Loucy (cell line): ENCODE results near the gene PDE4D.
"Not testable (repeated sequence)": the region's sequence is repeated elsewhere in the genome, so short reads cannot be mapped to it uniquely, and the experiment has no call there.

Experiments
- H2AFZ ChIP-seq: fragments of 200-600 bp; sonication (generic); 2 replicates; pipeline ENCODE4 v1.6.0; 2016; ENCODE audit warnings: antibody characterized with exemption, mild to moderate bottlenecking, low read length, moderate library complexity
- H3F3A ChIP-seq: fragments of 200-600 bp; 2 replicates; pipeline ENCODE4 v1.6.0; 2016; ENCODE audit warnings: antibody characterized with exemption, low read depth, mild to moderate bottlenecking
- H3K27me3 ChIP-seq: fragments of 200-600 bp; sonication (generic); 2 replicates; pipeline ENCODE4 v1.6.1; 2014; ENCODE audit warnings: low read length, mild to moderate bottlenecking; ENCODE audit not compliant: insufficient read depth, poor library complexity, severe bottlenecking
- H3K36me3 ChIP-seq: fragments of 200-600 bp; sonication (generic); 2 replicates; pipeline ENCODE4 v1.6.1; 2016; ENCODE audit warnings: low read length; ENCODE audit not compliant: insufficient read depth
- H3K4me1 ChIP-seq: fragments of 200-600 bp; sonication (generic); 2 replicates; pipeline ENCODE4 v1.5.1; 2014; ENCODE audit warnings: low read length, mild to moderate bottlenecking; ENCODE audit not compliant: insufficient read depth, poor library complexity, severe bottlenecking
- H3K4me2 ChIP-seq: fragments of 200-600 bp; sonication (generic); 2 replicates; pipeline ENCODE4 v1.6.0; 2014; ENCODE audit warnings: antibody characterized with exemption, low read length, low read depth, mild to moderate bottlenecking; ENCODE audit not compliant: poor library complexity, severe bottlenecking
- H3K4me3 ChIP-seq: fragments of 200-600 bp; sonication (generic); 2 replicates; pipeline ENCODE4 v1.5.1; 2014; ENCODE audit warnings: low read length, mild to moderate bottlenecking, mixed read lengths; ENCODE audit not compliant: poor library complexity, severe bottlenecking
- H3K79me2 ChIP-seq: fragments of 200-600 bp; sonication (generic); 2 replicates; pipeline ENCODE4 v1.6.1; 2014; ENCODE audit warnings: low read length; ENCODE audit not compliant: insufficient read depth
- H3K9ac ChIP-seq: fragments of 200-600 bp; sonication (generic); 2 replicates; pipeline ENCODE4 v1.6.0; 2014; ENCODE audit warnings: mild to moderate bottlenecking, low read depth, low read length, moderate library complexity; ENCODE audit not compliant: poor library complexity, severe bottlenecking
- H3K9me2 ChIP-seq: fragments of 200-600 bp; sonication (generic); replicated peaks from 2 replicates; pipeline ENCODE4 v1.6.1; 2016; ENCODE audit warnings: low read depth, low read length, mixed read lengths
- H3K9me3 ChIP-seq: fragments of 200-600 bp; sonication (generic); 2 replicates; pipeline ENCODE4 v1.6.1; 2014; ENCODE audit warnings: mild to moderate bottlenecking, antibody characterized with exemption, low read length, low read depth; ENCODE audit not compliant: insufficient read depth
- H4K20me1 ChIP-seq: fragments of 200-600 bp; sonication (generic); 2 replicates; pipeline ENCODE4 v1.6.0; 2014; ENCODE audit warnings: antibody characterized with exemption, low read length, mild to moderate bottlenecking; ENCODE audit not compliant: insufficient read depth, poor library complexity, severe bottlenecking
- EZH2phosphoT487 ChIP-seq: fragments of 200-600 bp; IDR thresholded peaks from 2 replicates; pipeline ENCODE4 v1.6.1; 2018; ENCODE audit warnings: antibody characterized with exemption, mild to moderate bottlenecking, moderate library complexity, borderline replicate concordance
- TF ChIP-seq, protein P1 (sequence below): fragments of 200-600 bp; sonication (generic); conservative IDR thresholded peaks from 2 replicates; pipeline ENCODE4 v1.5.1; 2014; ENCODE audit warnings: mild to moderate bottlenecking, antibody characterized with exemption, low read length

The PDE4D gene

DNA sequence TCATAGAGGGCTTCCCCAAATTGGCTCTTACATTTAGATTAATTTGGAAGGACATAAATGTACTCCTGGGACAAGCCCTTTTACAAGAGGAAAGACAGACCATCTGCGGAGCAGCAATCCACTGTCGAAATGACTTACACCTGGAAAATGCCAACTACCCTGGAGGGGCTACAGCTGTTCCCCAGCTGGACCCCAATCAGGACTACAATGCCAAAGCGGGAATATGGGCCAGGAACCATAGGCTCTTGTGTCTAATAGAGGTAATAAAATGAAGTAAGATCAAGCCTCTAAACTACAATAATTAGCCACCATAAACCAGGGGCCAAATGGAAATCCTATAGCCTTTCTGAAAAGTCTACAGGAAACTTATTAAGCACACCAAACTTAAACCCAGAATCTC, 581.3 kb downstream of the PDE4D start:
- no peak overlapping the region for H3K9ac ChIP-seq
- H3K9me2 ChIP-seq = no peaks in the 10 kb centered on the region
- H3F3A ChIP-seq = no peaks in the 10 kb centered on the region
- no peak overlapping the region for H3K4me2 ChIP-seq
- H3K79me2 ChIP-seq = no peaks in the 10 kb centered on the region
- H3K36me3 ChIP-seq = no peaks in the 10 kb centered on the region
- no peaks in the 10 kb centered on the region for H3K27me3 ChIP-seq
- no peak overlapping the region for H2AFZ ChIP-seq
- no peak for TF ChIP-seq EZH2phosphoT487
- TF ChIP-seq, protein P1, sequence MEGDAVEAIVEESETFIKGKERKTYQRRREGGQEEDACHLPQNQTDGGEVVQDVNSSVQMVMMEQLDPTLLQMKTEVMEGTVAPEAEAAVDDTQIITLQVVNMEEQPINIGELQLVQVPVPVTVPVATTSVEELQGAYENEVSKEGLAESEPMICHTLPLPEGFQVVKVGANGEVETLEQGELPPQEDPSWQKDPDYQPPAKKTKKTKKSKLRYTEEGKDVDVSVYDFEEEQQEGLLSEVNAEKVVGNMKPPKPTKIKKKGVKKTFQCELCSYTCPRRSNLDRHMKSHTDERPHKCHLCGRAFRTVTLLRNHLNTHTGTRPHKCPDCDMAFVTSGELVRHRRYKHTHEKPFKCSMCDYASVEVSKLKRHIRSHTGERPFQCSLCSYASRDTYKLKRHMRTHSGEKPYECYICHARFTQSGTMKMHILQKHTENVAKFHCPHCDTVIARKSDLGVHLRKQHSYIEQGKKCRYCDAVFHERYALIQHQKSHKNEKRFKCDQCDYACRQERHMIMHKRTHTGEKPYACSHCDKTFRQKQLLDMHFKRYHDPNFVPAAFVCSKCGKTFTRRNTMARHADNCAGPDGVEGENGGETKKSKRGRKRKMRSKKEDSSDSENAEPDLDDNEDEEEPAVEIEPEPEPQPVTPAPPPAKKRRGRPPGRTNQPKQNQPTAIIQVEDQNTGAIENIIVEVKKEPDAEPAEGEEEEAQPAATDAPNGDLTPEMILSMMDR = no peak
- H4K20me1 ChIP-seq = no peaks in the 10 kb centered on the region
- no peaks in the 10 kb centered on the region for H3K4me1 ChIP-seq
- no peak overlapping the region for H3K4me3 ChIP-seq
- no peaks in the 10 kb centered on the region for H3K9me3 ChIP-seq

DNA sequence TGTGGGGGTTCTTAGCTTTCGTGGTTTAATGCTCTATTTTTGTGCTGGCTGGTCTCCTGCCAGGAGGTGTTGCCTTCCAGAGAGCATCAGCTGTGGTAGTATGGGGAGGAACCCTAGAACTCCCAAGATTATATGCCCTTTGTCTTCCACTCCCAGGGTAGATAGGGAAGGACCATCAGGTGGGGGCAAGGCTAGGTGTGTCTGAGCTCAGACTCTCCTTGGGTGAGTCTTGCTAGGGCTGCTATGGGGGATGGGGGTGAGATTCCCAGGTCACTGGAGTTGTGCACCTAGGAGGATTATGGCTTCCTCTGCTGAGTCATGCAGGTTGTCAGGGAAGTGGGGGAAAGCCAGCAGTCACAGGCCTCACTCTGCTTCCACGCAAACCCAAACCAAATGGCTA, 584.8 kb downstream of the PDE4D start:
- not testable (repeated sequence) for H3K4me1 ChIP-seq, H3K9me3 ChIP-seq

DNA sequence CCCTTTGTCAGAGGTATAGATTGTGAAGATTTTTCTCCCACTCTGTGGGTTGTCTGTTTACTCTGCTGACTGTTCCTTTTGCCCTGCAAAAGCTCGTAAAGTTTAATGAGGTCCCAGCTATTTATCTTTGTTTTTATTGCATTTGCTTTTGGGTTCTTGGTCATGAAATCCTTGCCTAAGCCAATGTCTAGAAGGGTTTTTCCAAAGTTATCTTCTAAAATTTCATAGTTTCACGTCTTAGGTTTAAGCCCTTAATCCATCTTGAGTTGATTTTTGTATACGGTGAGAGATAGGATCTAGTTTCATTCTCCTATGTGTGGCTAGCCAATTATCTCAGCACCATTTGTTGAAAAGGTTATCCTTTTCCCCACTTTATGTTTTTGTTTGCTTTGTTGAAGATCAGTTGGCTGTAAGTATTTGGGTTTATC, 590.2 kb downstream of the PDE4D start:
- not testable (repeated sequence) for H3K9ac ChIP-seq, H3K9me2 ChIP-seq, H3K4me3 ChIP-seq, H4K20me1 ChIP-seq, H3K36me3 ChIP-seq, H3K27me3 ChIP-seq, H3K79me2 ChIP-seq, H3K4me1 ChIP-seq, H3K9me3 ChIP-seq, H2AFZ ChIP-seq, H3F3A ChIP-seq
- H3K4me2 ChIP-seq = peak overlapping the region; percentile 20

More for the DNA sequence above, 584.8 kb downstream of the PDE4D start:
- H3K4me2 ChIP-seq, H2AFZ ChIP-seq, H3K9me2 ChIP-seq, H3K27me3 ChIP-seq, H3K36me3 ChIP-seq, H3K9ac ChIP-seq, H3F3A ChIP-seq, H3K79me2 ChIP-seq, H4K20me1 ChIP-seq, H3K4me3 ChIP-seq: not testable (repeated sequence)

DNA sequence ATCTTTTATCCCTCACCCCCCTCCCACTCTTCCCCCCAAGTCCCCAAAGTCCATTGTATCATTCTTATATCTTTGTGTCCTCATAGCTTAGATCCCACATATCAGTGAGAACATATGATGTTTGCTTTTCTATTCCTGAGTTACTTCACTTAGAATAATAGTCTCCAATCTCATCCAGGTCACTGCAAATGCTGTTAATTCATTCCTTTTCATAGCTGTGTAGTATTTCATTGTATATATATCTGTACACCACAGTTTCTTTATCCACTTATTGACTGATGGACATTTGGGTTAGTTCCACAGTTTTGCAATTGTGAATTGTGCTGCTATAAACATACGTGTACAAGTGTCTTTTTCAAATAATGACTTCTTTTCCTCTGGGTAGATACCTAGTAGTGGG, 591.0 kb downstream of the PDE4D start:
- not testable (repeated sequence) for H3K27me3 ChIP-seq, H3F3A ChIP-seq, H3K4me2 ChIP-seq, H2AFZ ChIP-seq, H3K9ac ChIP-seq, H3K9me3 ChIP-seq, H3K9me2 ChIP-seq, H3K4me1 ChIP-seq, H4K20me1 ChIP-seq, H3K79me2 ChIP-seq, H3K4me3 ChIP-seq, H3K36me3 ChIP-seq

DNA sequence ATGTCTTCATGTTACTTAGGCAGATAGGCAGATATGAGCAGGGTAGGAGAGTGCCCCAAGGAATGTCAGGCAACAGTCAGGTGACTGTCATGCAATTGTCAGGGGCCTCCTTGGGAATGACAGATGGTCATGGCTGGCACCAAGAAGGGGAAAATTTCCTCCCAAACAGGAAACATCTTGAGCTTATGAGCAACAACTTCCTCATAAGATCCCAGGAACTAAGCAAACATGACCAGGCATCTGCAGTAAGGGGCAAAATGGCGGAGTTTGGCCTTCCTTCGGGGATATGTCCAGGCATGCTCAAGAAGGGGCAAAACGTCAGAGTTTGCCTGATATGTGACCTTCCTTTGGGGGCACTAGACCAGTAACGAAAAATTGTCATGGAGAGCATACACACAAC, 591.8 kb downstream of the PDE4D start:
- Histone ChIP-seq H3K9ac (no peak overlapping the region), H3F3A (no peaks in the 10 kb centered on the region), H3K9me2 (no peaks in the 10 kb centered on the region), H3K27me3 (no peaks in the 10 kb centered on the region), H3K4me3 (no peak overlapping the region), H3K9me3 (no peaks in the 10 kb centered on the region), H4K20me1 (no peaks in the 10 kb centered on the region), H3K79me2 (no peaks in the 10 kb centered on the region), H3K4me1 (peaks cover 3% of the 10 kb centered on the region), H3K4me2 (no peak overlapping the region), H3K36me3 (no peaks in the 10 kb centered on the region), H2AFZ (no peak overlapping the region)
- TF ChIP-seq EZH2phosphoT487 = no peak
- TF ChIP-seq, protein P1 = no peak
